Endodermal cell (in vitro differentiated cells): ENCODE data around the gene DNAJC4. TPM values are rescaled to one million over a fixed set of nuclear protein-coding genes. Genes with fewer than 3 reads are reported as not detected.

Experiments
- DNase-seq: peaks from one replicate; pipeline ENCODE4 v3.0.0-alpha.2; 2017
- H3K27ac ChIP-seq: 2 replicates; pipeline ENCODE4 v1.5.1; 2013; ENCODE audit warnings: mild to moderate bottlenecking, low read depth, low read length, moderate library complexity
- H3K27me3 ChIP-seq: 2 replicates; pipeline ENCODE4 v1.6.1; 2013; ENCODE audit warnings: mild to moderate bottlenecking, low read length, moderate library complexity; ENCODE audit not compliant: insufficient read depth, control insufficient read depth, poor library complexity, severe bottlenecking
- H3K36me3 ChIP-seq: 2 replicates; pipeline ENCODE4 v1.7.0; 2013; ENCODE audit warnings: mild to moderate bottlenecking, low read length, moderate library complexity; ENCODE audit not compliant: control insufficient read depth, insufficient read depth
- H3K4me1 ChIP-seq: one replicate; pipeline ENCODE4 v1.7.0; 2013; ENCODE audit warnings: low read length; ENCODE audit not compliant: control insufficient read depth, insufficient read depth
- H3K4me3 ChIP-seq: 2 replicates; pipeline ENCODE4 v1.5.1; 2013; ENCODE audit warnings: mild to moderate bottlenecking, low read length, moderate library complexity
- H3K9ac ChIP-seq: 2 replicates; pipeline ENCODE4 v1.6.1; 2013; ENCODE audit warnings: mild to moderate bottlenecking, low read length, moderate library complexity; ENCODE audit not compliant: poor library complexity, severe bottlenecking; ENCODE audit errors: extremely low read depth
- H3K9me3 ChIP-seq: 2 replicates; pipeline ENCODE4 v1.6.1; 2013; ENCODE audit warnings: mild to moderate bottlenecking, low read length, moderate library complexity; ENCODE audit not compliant: control insufficient read depth
- H3K27ac Mint-ChIP-seq: 2 replicates; pipeline ENCODE4 v1.8.0; 2020; ENCODE audit warnings: mixed read lengths
- H3K27me3 Mint-ChIP-seq: 2 replicates; pipeline ENCODE4 v1.8.0; 2021; ENCODE audit warnings: mild to moderate bottlenecking, mixed read lengths; ENCODE audit not compliant: insufficient read depth
- H3K36me3 Mint-ChIP-seq: 2 replicates; pipeline ENCODE4 v1.8.0; 2020; ENCODE audit warnings: low read depth, mixed read lengths
- H3K4me1 Mint-ChIP-seq: 2 replicates; pipeline ENCODE4 v1.8.0; 2020; ENCODE audit warnings: mixed read lengths
- H3K4me3 Mint-ChIP-seq: 2 replicates; pipeline ENCODE4 v1.8.0; 2020; ENCODE audit warnings: mild to moderate bottlenecking, moderate library complexity, mixed read lengths
- H3K9me3 Mint-ChIP-seq: 2 replicates; pipeline ENCODE4 v1.8.0; 2020; ENCODE audit warnings: mild to moderate bottlenecking, mixed read lengths
- WGBS, 2 experiments: methylation state at CpG; one replicate each; pipeline versions ENCODE4 v1.1.5 to v1.1.7; 2013; ENCODE audit warnings: missing lambda C conversion rate in 2 of 2, mixed read lengths in 1 of 2; ENCODE audit not compliant: insufficient coverage in 1 of 2, insufficient read length in 1 of 2; 5-methylcytosine and 5-hydroxymethylcytosine counted together
- total RNA-seq, 2 donors: library from RNA; stranded (reverse); fragmentation: NEBNext Ultra II Directional in 1 of 2; extraction: Animal tissue kit (Norgen Biotek cat#: 25700) in 1 of 2; gene quantifications; 2 replicates in 1 of 2; 3 replicates in 1 of 2; pipeline ENCODE4 v1.2.1, GENCODE V29; 2021
- TF ChIP-seq, protein P1 (sequence below): fragments of 200-600 bp; sonication (generic); conservative IDR thresholded peaks from 2 replicates; pipeline ENCODE4 v1.5.0; 2021; ENCODE audit warnings: antibody characterized with exemption, mild to moderate bottlenecking

Gene DNAJC4
- total RNA-seq, 2 donors from 2014 or later = 20.3 to 22.9 TPM

DNA sequence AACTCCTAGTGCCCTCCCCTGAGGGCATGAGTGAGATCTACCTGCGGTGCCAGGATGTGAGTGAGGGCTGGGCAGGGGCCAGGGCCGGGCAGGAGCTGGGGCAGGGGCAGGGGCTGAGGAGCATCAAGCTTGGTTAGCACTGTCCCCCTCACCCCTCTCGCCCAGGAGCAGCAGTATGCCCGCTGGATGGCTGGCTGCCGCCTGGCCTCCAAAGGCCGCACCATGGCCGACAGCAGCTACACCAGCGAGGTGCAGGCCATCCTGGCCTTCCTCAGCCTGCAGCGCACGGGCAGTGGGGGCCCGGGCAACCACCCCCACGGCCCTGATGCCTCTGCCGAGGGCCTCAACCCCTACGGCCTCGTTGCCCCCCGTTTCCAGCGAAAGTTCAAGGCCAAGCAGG lies 10.1 kb upstream of the DNAJC4 start:
- 91 to 93% methylated on average over 9 to 17 of the region's 17 CpGs for WGBS, 2 experiments
- Mint-ChIP-seq H3K27ac (no peak overlapping the region), H3K27me3 (no peaks in the 10 kb centered on the region), H3K4me3 (no peak overlapping the region), H3K36me3 (peaks cover 14% of the 10 kb centered on the region), H3K9me3 (no peaks in the 10 kb centered on the region), H3K4me1 (peaks cover 3% of the 10 kb centered on the region)
- no peak overlapping the region for H3K4me3 ChIP-seq
- no peak overlapping the region for H3K27ac ChIP-seq
- no peak overlapping the region for H3K9ac ChIP-seq
- TF ChIP-seq, protein P1, sequence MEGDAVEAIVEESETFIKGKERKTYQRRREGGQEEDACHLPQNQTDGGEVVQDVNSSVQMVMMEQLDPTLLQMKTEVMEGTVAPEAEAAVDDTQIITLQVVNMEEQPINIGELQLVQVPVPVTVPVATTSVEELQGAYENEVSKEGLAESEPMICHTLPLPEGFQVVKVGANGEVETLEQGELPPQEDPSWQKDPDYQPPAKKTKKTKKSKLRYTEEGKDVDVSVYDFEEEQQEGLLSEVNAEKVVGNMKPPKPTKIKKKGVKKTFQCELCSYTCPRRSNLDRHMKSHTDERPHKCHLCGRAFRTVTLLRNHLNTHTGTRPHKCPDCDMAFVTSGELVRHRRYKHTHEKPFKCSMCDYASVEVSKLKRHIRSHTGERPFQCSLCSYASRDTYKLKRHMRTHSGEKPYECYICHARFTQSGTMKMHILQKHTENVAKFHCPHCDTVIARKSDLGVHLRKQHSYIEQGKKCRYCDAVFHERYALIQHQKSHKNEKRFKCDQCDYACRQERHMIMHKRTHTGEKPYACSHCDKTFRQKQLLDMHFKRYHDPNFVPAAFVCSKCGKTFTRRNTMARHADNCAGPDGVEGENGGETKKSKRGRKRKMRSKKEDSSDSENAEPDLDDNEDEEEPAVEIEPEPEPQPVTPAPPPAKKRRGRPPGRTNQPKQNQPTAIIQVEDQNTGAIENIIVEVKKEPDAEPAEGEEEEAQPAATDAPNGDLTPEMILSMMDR = no peak
- H3K9me3 ChIP-seq = no peaks in the 10 kb centered on the region
- H3K27me3 ChIP-seq = no peaks in the 10 kb centered on the region
- H3K4me1 ChIP-seq = no peaks in the 10 kb centered on the region
- peaks cover 5% of the 10 kb centered on the region for H3K36me3 ChIP-seq
- no peak for DNase-seq

DNA sequence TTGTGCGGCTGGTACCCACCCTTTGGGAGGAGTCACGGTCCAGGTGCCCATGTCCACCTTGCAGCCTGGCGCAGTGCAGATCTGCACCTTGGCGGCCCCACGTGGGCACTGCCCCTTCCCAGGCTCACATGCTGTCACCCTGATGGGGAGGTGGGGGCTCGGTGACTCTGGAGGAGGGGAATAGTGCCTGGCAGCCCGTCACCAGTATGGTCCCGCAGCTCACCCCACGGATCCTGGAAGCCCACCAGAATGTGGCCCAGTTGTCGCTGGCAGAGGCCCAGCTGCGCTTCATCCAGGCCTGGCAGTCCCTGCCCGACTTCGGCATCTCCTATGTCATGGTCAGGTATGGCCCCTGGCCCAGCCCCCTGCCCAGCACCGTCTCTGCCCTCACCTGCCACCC lies 9.6 kb upstream of the DNAJC4 start:
- Histone ChIP-seq H3K9me3 (no peaks in the 10 kb centered on the region), H3K36me3 (peaks cover 5% of the 10 kb centered on the region), H3K9ac (no peak overlapping the region), H3K27me3 (no peaks in the 10 kb centered on the region), H3K27ac (no peak overlapping the region), H3K4me3 (no peak overlapping the region), H3K4me1 (no peaks in the 10 kb centered on the region)
- no peak for DNase-seq
- WGBS, 2 experiments = 94 to 100% methylated on average over 12 to 14 of the region's 14 CpGs
- H3K27ac Mint-ChIP-seq = no peak overlapping the region
- no peak overlapping the region for H3K4me3 Mint-ChIP-seq
- peaks cover 5% of the 10 kb centered on the region for H3K4me1 Mint-ChIP-seq
- peaks cover 9% of the 10 kb centered on the region for H3K36me3 Mint-ChIP-seq
- TF ChIP-seq, protein P1 = no peak
- no peaks in the 10 kb centered on the region for H3K27me3 Mint-ChIP-seq
- no peaks in the 10 kb centered on the region for H3K9me3 Mint-ChIP-seq

DNA sequence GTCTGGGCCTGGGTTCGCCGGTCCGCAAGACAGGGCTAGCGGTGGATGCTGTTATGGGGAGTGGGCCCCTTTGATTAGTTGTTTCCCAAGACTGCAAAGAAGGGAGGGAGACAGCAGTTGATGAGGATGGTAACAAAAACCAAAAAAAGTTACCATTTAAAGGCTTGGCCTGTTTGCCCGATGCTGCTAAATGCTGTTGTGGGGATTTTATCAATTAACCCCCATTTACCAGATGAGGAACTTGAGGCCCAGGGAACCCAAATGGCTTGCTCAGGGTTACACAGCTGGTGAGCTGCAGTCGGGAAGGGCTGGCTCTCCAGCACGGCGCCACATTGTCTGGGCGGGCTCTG lies 7.7 kb upstream of the DNAJC4 start:
- WGBS, 2 experiments = 89% methylated on average over 9 of the region's 9 CpGs
- H3K9me3 Mint-ChIP-seq = no peaks in the 10 kb centered on the region
- DNase-seq = no peak
- H3K9ac ChIP-seq = no peak overlapping the region
- no peak overlapping the region for H3K4me3 ChIP-seq
- H3K4me3 Mint-ChIP-seq = no peak overlapping the region
- no peak overlapping the region for H3K27ac Mint-ChIP-seq
- TF ChIP-seq, protein P1 = no peak
- no peaks in the 10 kb centered on the region for H3K27me3 Mint-ChIP-seq
- H3K4me1 ChIP-seq = peaks cover 4% of the 10 kb centered on the region
- H3K9me3 ChIP-seq = no peaks in the 10 kb centered on the region
- no peak overlapping the region for H3K27ac ChIP-seq
- H3K27me3 ChIP-seq = no peaks in the 10 kb centered on the region
- peaks cover 10% of the 10 kb centered on the region for H3K4me1 Mint-ChIP-seq
- peaks cover 5% of the 10 kb centered on the region for H3K36me3 ChIP-seq
- H3K36me3 Mint-ChIP-seq = peaks cover 3% of the 10 kb centered on the region
